HCEC 1CT (cell line): ENCODE results near the gene VASN.

ENCODE experiments used
- DNase-seq: peaks from one replicate; pipeline ENCODE4 v3.0.0-alpha.2; 2017

The VASN gene

DNA sequence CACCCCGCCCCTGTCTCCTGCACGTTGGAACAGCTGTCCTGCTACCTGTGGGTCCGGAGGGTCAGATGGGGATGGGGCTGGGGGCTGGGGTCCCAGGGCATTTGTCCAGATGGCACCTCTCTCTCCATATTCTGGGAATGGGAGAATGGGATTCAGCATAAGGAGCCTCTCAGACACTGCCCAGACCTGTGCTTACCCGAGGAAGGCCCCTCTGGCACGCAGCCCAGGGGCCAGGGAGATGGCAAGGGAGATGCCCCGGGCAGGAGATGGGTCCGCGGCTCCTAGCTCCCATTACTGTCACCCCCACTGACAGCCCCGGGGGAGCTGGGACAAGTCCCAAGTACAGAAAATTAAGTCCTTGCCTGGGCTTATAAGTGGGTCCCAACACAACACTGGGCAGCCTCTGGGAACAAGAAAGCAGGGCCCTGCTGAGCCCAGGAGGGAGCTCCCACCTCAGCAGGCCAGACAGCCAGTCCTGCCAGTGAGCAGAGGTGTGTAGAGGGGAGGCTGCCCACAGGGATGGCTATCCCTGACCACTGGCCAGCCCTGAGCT is 1.8 kb downstream of the VASN start:
- peak; percentile 18 for DNase-seq

DNA sequence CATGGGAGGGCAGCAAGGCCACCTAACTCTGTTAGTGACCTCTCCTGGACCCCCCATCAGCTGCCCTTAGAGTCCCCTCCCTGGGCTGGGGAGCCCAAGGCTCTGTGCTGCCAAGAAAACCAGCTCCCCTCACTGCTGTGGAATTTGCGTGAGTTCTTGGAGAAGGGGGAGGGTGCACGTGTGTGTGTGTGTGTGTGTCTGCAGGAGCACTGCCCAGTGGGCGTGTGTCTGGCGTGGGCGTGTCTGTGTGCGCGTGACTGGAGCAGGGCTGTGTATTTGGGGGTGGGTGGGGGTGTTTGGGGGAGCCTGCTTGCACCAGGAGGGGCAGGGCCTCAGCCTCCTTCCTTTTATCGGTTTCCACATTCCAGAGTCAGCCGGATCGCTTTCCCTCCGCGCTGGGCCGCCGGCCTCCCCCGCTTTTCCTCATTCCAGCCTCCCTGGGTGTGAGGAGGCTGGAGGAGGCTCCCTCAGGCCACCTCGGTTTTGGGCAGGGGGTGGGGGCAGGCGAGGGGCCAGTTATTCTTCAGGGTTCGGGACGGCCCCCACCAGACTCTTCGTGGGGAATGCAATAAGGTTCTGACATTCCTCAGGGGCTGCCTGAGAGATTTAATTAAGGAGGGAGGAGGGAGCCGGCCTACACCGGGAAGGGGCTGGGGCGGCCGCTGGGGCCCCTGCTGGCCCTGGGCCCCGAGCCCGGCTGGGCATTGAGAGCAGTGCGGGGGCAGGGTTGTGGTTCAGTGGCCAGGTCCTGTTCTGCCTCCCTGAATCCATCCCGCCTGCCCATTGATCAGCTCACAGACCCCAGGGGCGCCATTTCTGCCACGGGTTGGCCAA is 2.5 kb downstream of the VASN start:
- DNase-seq = peak; percentile 87

DNA sequence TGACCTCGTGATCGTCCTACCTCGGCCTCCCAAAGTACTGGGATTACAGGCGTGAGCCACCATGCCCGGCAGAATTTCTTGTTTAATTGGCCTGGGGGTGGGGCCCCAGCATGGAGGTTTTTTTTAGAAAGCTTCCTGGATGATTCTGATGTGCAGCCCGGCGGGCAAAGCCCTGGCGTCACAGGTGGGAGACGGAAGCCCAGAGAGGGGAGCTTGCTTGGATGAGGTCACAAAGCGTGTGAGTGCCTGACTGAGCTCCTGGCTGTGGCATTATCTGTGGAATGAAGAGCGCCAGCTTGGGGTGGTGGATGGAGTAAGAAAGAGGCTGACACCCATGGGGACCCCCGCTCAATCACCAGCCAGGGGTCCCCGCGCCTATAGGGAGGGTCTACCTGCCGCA is 4.1 kb downstream of the VASN start:
- DNase-seq = no peak

DNA sequence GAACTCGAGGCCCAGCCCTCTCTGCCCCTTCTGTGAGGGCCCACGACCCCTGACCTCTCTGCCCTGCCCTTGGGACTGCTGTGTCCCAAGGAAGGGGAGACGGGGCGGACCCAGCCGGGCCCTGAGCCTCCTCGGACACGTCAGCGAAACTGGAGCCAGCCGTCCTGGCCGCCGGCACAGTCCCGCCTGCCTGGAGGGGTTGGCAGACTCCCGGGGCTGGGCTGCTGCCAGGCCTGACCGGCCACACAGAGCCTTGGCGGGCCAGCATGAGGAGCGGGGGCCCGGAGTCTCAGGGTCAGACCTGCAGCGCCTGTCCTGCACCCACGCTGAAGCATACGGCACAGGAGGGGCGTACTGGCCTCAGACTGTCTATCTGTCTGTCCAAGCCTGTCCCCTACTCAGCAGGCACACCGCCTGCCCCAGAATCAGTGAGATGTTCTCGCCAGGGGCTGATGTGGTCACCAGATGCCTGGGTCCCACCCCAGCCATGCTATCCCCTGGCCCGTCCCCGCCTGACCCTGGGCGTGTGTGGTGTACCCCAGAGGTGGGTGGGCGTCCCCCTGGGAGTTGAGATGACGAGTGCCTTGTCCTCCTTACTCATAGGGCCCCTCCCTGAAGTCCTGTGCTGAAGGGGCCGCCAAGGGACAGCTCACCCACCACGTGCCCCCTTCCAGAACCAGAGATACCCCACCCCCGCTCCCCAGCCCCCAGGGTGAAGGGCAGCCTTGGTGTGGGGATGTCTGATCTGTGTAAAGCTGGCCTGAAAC is 4.7 kb downstream of the VASN start:
- peak; percentile 75 for DNase-seq

DNA sequence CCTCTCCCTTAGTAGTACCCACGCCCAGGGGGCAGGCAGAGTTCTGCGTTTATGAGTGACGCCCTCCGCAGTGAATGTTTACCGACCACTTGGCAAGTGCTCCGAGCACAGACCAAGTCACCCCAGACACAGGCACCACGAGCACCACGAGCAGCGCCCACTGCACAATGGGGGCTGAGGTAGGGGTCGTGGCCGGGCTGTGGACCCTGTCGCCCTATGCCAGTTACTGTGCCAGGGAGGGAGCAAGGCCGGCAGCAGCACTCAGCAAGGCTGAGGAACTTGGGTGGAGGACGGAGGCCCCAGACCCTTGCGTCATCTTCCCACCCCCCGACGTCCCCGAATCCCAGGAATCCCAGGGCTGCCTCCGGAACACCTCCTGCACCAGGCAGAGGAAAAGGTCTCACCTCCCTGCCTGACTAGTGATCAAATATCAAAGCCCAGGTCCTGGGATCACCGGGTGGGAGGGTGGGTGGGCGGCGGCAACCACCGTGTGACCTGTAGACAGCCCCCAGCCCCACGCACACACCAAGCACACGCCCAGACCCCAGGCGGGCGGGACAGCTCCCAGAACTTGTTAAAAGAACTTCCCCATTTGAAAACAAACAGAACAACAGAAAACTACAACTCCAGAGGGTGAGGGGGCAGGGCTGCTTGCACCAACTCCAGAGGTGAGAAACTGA is 5.4 kb downstream of the VASN start:
- DNase-seq = no peak

DNA sequence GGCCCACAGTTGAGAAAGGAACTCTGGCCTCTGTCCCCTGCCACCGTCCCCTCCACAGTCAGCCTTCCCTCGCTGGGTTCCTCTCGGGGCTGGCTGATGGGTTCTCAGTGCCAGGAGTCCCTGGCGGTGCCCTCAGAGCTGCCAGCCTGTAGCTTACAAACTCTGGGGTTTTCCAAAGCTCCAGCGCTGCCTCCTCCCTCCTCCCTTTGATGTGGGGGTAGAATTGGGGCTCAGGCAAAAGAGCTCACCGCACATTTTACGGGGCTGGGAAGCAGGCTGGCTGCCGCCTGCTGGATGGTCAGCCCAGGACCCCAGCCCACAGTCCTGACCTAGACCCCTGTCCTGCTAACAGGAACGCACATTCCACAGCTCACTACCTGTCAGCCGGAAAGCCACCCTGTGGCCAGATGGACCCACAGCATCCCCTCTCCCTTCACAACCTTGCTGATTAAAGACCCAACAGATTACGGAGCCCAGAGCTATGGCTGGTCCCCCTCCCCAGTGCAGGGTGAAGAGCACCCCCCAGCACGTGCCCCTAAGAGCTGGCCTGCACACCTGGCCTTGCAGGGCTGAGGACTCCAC is 6.0 kb downstream of the VASN start:
- DNase-seq = no peak

DNA sequence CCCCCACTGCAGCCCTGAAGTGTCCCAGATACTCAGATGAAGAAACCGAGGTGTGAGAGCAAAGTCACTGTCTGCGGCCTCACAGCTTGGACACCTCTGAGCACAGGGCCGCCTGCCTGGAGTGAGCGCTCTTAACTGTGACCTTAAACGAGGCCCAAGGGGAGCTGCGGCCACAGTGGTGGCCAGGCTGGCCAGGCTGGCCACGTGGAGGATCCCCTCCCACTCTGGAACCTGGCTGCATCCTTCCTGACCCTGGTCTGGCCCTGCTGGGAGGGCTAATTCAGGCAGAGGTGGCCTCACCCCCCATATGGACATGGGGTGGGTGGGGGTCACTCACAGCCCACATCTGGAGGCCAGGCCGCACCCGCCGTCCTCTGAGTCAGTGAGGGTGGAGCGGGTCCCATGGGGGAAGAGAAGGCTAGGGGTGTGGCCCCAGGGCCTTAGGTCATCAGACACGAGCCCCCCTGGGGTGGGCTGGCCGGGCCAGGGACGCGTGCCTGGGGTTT is 6.6 kb downstream of the VASN start:
- no peak for DNase-seq

DNA sequence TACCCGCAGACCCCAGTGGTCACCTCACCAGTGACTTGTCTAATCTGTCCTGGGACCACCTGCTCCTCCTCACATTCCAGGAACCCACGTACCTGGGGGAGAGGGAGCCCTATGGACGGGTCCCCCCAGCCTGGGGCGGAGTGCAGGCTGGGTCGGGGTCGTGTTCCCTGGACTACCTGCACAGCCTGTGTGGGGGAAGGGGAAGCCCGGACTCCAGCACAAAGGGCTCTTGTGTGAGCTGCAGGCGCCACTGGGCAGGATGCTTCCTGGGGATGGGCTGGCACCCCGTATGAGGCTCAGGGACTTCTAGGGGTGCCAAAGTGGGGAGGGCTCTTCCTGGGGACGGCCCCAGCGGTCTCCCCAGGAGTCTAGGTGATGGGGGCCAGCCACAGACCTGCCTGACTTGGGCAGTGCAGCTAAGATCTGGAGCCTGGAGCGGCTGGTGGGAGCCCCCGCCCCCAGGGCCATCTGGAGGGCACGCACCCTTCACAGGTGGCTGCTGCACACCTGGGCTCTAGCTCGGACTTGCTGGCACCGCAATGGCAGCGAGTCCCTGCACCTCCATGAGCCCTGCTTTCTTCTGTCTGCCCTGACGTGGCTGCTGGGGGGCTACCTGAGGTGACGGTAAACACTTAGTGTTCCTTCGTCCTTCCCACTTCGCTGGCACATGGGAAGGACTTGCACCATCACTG is 7.5 kb downstream of the VASN start:
- no peak for DNase-seq

DNA sequence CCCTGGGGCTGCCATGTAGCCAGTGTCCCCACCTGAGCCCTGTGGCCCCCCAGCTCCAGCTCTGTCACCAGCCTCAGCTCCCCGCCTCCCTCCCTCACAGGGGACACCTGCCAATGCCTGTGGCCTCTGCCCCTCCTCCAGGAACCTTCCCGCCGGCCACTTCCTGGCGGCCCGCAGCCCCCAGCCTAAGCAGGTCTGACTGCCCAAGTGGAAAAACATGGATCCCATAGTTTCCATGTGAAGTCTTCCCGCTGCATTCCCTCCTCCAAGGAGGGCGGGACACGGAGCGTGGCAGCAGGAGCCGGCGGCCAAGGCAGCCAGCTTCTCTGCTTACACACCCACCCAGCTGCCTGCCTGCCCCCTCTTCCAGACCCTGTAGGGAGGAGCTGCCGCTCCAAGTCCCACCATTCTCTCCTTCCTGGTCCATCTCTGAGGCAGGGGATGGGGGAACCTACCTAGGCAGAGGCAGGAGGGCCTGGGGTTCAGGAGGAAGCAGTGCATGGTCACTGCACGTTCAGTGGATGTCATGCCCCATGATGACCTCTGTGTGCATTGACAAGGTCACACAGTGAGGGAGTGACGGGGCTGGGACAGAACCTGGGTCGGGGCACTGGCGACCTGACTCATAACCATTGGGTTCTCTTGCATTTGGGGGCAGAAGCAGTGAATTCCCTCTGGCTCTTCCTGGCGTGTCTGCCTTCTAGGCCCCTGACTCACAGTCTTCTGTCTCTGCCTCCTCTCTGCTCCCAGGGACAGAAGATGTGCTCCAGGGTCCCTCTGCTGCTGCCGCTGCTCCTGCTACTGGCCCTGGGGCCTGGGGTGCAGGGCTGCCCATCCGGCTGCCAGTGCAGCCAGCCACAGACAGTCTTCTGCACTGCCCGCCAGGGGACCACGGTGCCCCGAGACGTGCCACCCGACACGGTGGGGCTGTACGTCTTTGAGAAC is 8.7 kb downstream of the VASN start:
- no peak for DNase-seq

DNA sequence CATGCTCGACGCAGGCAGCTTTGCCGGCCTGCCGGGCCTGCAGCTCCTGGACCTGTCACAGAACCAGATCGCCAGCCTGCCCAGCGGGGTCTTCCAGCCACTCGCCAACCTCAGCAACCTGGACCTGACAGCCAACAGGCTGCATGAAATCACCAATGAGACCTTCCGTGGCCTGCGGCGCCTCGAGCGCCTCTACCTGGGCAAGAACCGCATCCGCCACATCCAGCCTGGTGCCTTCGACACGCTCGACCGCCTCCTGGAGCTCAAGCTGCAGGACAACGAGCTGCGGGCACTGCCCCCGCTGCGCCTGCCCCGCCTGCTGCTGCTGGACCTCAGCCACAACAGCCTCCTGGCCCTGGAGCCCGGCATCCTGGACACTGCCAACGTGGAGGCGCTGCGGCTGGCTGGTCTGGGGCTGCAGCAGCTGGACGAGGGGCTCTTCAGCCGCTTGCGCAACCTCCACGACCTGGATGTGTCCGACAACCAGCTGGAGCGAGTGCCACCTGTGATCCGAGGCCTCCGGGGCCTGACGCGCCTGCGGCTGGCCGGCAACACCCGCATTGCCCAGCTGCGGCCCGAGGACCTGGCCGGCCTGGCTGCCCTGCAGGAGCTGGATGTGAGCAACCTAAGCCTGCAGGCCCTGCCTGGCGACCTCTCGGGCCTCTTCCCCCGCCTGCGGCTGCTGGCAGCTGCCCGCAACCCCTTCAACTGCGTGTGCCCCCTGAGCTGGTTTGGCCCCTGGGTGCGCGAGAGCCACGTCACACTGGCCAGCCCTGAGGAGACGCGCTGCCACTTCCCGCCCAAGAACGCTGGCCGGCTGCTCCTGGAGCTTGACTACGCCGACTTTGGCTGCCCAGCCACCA is 9.7 kb downstream of the VASN start:
- no peak for DNase-seq

DNA sequence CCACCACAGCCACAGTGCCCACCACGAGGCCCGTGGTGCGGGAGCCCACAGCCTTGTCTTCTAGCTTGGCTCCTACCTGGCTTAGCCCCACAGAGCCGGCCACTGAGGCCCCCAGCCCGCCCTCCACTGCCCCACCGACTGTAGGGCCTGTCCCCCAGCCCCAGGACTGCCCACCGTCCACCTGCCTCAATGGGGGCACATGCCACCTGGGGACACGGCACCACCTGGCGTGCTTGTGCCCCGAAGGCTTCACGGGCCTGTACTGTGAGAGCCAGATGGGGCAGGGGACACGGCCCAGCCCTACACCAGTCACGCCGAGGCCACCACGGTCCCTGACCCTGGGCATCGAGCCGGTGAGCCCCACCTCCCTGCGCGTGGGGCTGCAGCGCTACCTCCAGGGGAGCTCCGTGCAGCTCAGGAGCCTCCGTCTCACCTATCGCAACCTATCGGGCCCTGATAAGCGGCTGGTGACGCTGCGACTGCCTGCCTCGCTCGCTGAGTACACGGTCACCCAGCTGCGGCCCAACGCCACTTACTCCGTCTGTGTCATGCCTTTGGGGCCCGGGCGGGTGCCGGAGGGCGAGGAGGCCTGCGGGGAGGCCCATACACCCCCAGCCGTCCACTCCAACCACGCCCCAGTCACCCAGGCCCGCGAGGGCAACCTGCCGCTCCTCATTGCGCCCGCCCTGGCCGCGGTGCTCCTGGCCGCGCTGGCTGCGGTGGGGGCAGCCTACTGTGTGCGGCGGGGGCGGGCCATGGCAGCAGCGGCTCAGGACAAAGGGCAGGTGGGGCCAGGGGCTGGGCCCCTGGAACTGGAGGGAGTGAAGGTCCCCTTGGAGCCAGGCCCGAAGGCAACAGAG is 10.5 kb downstream of the VASN start:
- no peak for DNase-seq

DNA sequence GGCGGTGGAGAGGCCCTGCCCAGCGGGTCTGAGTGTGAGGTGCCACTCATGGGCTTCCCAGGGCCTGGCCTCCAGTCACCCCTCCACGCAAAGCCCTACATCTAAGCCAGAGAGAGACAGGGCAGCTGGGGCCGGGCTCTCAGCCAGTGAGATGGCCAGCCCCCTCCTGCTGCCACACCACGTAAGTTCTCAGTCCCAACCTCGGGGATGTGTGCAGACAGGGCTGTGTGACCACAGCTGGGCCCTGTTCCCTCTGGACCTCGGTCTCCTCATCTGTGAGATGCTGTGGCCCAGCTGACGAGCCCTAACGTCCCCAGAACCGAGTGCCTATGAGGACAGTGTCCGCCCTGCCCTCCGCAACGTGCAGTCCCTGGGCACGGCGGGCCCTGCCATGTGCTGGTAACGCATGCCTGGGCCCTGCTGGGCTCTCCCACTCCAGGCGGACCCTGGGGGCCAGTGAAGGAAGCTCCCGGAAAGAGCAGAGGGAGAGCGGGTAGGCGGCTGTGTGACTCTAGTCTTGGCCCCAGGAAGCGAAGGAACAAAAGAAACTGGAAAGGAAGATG is 11.2 kb downstream of the VASN start:
- no peak for DNase-seq

DNA sequence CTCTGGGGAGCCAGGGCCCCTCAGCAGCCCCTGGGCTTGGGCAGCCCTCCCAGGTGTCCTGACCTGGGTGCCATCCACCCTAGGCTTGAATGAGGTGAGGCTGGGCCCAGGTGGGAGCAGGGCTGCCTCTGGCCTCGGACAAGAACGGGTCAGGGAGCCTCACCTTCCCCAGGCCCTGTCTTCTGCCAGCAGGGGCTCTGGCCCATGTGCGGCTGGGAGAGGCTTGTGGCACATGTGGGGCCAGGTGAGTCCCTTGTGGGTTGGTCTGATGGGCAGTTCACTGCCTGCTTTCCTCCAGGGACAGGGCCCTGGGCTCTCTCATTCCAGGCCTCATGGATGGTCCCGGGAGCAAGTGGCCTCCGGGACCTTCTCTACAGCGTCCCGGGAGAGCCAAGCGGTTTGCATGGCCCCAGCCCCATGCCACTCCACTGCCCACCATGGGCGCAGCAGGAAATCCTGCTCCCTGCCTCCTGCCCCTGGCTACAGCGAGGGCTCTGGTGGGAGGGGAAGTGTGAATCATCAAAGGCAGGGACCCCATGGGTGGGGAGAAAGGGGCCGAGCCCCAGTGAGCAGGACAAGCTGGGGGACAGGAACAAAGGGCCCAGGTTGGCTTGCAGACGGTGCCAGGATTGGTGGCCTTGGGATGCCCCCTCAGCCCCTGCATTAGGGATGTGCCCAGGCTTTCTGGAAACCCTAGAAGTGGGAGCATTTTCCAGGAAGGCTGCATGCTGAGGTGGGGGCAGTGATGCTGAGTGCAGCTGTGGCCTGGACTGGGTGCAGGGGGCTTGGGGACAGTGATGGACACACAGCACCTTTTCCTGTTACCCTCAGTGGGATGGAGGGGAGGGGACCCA is 12.2 kb downstream of the VASN start:
- no peak for DNase-seq

DNA sequence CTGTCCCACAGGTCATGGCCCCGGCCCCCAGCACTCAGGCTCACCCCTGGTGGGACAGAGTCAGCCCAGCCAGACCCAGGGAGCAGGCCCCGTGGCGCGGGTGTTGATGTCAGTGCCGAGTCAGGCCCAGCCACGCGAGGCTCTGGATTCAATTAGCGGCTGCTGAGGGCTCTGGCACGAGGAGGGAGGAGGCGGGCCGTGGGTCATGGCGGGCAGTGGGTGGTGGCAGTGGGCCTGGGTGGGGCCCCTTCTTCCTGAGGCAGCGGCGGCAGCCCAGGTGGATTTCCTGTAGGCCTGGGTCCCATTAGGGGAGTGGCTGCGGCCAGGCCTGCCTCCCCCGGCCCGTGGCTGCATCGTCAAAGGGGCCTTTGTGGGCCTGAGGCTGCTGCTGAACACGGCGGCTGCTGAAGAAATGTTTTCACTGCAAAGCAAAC is 12.9 kb downstream of the VASN start:
- no peak for DNase-seq

DNA sequence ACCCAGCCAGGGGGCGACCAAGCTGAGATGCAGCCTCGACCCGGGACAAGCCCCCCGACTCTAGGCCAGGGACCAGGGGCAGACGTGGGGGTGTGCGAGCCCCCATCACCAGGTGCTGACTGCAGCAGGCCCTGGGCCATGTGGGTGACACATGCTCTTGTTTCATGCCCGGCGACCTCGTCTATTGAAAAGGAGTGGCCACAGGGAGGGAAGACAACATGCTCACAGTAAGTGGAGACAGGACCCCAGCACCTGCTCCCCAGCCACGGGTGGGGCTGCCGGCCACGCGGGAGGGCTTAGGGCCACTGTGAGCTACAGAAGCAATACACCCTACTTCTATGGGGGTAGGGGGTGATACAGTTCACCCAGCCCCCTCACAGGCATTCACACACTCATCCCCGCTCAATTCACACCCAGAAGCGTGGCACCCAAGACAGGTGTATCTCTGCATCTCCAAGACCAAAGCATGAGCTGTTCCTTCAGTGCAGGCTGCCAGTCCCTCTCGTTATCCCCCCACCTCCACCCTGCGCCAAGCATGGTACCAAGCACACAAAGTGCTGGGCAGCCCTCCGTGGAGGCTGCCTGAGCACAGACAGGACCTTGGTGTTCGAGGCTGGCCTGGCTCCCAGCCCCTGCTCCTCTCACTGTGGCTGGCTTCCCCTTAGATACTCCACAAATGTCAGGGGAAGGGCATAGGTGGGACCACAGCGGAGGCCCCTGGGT is 13.6 kb downstream of the VASN start:
- DNase-seq = no peak

DNA sequence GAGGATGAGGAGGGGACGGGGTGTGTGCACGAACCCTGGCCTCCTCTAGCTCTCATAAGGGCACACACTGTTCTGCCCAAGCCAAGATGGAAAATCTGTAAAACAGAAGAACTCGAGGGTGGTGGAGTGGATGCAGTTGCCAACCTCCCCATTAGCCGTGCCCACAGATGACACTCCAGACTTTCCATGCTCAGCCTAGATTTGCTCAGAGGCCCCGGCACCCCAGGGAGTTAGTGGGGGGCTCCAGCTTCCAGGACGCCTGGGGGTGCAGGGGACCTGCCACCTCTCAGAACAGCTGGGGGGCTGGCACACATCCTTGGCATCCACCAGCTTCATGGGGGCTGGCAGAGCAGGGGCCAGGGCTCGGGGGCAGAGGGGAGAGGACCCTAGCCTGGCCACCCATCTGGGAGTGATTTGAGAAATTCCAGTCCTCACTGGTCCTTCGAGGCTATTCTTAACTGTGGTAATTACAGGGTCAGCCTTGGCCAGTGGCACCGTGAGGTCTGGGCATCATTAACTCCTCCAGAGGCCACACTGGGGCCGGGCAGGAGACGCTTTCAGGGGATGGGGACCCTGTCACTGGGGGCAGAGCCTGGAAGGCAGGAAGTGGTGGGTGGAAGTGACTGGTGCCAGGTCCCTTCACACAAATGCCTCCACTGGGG is 14.3 kb downstream of the VASN start:
- DNase-seq = no peak
